ENCODE data around the gene PRXL2C.

- no peak for TF ChIP-seq POLR2A (IDR thresholded peaks at IDR 0.05)
- TF ChIP-seq, protein P1, sequence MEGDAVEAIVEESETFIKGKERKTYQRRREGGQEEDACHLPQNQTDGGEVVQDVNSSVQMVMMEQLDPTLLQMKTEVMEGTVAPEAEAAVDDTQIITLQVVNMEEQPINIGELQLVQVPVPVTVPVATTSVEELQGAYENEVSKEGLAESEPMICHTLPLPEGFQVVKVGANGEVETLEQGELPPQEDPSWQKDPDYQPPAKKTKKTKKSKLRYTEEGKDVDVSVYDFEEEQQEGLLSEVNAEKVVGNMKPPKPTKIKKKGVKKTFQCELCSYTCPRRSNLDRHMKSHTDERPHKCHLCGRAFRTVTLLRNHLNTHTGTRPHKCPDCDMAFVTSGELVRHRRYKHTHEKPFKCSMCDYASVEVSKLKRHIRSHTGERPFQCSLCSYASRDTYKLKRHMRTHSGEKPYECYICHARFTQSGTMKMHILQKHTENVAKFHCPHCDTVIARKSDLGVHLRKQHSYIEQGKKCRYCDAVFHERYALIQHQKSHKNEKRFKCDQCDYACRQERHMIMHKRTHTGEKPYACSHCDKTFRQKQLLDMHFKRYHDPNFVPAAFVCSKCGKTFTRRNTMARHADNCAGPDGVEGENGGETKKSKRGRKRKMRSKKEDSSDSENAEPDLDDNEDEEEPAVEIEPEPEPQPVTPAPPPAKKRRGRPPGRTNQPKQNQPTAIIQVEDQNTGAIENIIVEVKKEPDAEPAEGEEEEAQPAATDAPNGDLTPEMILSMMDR (IDR thresholded peaks at IDR 0.05), result no peak
Observed at GRCh38 chr9:96612966-96613589, 42.0 kb downstream of the PRXL2C start.
